Stimulated activated CD8-positive, alpha-beta memory T cell treated with anti-CD3 and anti-CD28 coated beads, Interleukin-4, amount 100 ng/mL, for 24 hours (primary cell): ENCODE results near the gene TIMM22.

Experiments used
- DNase-seq: peaks from one replicate; pipeline ENCODE4 v3.0.0-alpha.2; 2020; ENCODE audit warnings: low read depth

The TIMM22 gene

GRCh38 chr17:1002771-1003555 lies 6.0 kb downstream of the TIMM22 start:
- DNase-seq: no peak

DNA sequence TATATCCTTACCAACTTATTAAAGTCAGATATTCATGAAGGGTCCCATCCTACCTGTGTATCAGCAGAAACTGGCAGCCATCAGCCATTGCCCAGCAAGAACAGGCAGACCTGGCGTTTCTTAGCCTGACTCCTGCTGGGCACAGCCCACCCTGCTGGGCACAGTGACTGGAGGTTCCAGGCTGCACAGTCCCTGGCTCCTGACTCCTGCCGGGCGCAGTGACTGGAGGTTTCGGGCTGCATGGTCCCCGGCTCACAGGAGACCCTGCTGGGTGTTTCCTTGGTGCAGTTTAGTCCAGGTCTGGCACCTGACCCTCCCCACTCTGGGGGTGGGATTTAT lies 6.7 kb downstream of the TIMM22 start:
- no peak for DNase-seq

DNA sequence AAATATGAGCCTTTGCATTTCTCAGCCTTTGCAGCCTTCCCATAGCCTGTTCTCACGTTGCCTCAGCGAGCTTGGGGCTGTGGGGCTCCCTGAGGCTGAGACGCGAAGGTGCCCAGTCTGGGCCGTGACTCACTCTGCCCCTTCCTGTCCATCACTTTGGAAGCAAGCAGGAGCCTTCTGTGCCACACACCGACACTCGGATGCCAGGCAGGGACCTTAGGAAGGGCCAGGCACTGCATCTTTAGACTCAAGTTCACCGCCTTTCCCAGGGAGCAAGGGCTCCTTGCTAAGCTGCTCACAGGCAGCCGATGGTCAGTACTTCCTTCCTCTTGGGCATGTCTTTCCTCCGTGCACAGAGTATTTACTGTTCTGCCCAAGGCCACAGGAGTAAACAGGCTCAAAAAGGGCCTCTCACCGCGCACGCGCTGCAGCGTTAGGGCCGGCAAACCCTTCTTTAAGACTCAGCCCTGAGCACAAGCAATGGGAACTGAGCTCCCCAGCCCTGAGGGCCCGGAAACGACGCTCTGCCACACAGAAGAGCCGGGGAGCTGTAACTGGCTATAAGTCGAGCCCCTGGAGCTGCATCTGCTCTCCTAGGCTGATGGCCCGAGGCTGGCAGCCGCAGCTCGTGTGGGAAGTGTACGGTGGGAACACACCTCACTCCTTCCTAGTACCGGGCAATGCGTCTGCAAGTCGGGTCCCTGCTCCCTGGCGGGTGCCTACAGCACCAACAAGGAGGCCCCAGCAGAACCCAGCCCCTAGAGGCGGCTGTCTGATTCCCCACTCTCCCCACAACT lies 7.2 kb downstream of the TIMM22 start:
- no peak for DNase-seq

GRCh38 chr17:1004769-1005295 lies 7.9 kb downstream of the TIMM22 start:
- no peak for DNase-seq

- no peak for DNase-seq
These were observed 8.5 kb downstream of the TIMM22 start for GRCh38 chr17:1005361-1005946.

DNA sequence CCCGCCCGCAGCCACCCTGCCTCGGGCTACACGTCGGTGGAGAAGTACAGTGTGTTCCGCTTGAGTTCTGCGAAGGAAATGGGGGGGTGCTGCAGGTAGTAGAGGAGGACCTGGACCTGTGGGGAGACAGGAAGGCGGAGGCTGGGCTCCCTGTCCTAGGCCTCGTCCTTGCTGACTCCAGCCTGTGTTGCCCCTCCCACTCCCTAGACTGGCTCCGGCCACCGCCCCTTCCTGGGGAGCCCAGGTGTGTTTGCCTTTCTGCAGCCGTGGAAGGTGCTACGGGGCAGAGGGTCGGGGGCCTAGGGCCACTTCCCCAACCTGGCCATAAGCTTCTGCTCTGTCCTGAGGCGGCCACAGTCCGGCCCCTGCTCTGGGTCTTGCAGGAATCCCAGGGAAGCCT lies 9.1 kb downstream of the TIMM22 start:
- no peak for DNase-seq

GRCh38 chr17:1007310-1008007 lies 10.5 kb downstream of the TIMM22 start:
- no peak for DNase-seq

DNA sequence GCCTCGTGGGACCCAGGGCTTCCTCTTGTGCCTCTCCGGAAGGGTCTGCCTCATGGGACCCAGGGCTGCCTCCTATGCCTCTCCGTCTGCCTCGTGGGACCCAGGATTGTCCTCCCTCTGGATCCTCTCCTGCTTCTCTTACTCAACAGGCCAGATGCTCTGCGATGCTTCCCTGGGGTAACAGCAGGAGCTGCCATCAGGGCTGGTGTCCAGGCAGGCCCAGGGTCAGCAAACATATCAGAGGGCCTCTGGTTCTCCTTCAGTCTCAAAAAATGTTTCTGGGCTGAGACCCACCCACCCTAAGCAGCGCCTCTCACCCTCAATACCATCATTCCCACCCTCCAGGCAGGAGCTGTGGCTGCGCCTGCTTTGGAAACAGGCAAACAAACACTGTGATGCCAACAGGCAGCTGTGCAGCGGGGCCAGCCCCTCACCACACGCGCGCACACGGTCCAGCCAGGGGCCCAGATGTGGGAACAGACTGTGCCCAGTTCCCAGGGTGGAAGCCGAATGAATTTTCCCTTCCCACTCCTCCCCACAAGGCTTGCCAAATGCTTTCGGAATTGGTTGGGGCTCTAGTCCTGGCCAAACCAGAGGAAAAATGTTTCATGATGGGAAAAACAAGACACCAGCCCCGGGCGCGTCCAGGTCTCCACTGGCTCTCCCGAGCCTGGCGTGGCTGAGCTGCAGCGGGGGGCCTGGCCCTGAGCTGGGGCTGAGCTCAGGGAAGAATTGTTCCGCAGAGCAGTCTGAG lies 11.3 kb downstream of the TIMM22 start:
- DNase-seq: no peak

GRCh38 chr17:1009229-1010085 lies 12.5 kb downstream of the TIMM22 start:
- no peak for DNase-seq

GRCh38 chr17:1010086-1010450 lies 13.1 kb downstream of the TIMM22 start:
- DNase-seq: no peak

DNA sequence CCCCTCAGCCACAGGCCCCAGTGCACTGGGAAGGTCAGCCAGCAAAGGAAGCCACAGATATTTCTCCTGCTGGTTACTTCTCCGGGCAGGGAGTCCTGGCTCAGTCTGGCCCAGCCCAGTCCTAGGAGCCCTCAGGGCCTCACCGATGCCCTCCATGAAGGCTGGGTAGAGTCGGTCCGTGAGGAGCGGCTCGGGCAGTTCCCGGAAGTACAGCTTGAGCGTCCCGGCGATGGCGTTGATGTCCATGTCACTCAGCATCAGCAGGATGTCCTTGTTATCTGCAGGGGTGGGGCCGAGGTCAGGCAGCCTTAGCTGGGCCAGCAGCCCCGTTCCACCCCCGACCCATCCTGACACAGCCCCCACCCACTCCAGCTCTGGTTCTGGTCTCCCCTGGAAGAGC lies 13.7 kb downstream of the TIMM22 start:
- DNase-seq: no peak

GRCh38 chr17:1011138-1011537 lies 14.2 kb downstream of the TIMM22 start:
- DNase-seq: no peak

DNA sequence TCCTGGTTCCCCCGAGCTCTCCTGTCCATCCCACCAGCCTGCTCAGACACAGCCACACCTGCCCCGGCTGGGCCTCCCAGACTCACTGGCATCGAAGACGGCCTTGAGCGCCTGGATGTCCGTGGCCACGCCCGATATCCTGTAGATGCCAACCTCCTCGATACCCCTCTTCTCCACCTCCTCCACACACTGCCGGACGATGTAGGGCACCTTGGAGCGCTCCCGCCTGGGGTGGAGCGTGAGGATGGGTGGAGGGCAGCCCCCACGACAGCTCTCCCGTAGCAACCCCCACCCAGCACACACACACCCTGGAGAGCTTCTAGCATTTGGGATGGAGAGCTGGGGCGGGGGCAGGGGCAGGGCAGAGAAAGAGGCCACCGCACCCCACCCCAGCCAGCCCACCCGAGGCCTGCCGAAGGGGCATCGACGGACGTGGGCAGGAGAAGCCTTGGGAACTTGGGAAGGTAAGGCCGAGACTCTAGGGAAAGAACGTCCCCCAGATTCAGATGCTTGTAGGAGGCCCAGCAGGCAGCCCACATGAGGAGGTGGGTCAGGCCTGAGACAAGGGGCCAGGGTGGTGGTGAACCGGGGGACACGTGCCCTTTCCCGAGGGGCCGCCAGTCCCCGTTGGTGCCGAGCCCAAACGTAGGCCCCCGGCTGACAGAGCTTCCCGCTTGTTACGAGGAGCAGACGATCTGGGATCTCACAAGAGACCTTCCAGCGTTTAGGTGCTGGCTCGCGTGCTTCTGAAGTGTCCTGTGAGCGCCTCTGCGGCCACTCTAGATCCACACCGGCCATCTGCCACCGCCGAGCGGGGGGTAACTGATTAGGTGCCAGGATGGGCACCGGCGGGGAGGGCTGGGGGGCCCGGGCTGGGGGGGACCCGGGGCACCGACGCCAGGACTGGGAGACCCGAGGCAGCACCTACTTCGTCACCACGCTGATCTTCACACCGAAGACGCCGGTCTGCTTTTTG lies 15.1 kb downstream of the TIMM22 start:
- no peak for DNase-seq

GRCh38 chr17:1012823-1013728 lies 16.1 kb downstream of the TIMM22 start:
- no peak for DNase-seq

GRCh38 chr17:1013729-1014090 lies 16.8 kb downstream of the TIMM22 start:
- no peak for DNase-seq

- DNase-seq: no peak
These were observed 21.6 kb downstream of the TIMM22 start for GRCh38 chr17:1018547-1018946.

- no peak for DNase-seq
These were observed 22.5 kb downstream of the TIMM22 start for GRCh38 chr17:1019451-1019850.

DNA sequence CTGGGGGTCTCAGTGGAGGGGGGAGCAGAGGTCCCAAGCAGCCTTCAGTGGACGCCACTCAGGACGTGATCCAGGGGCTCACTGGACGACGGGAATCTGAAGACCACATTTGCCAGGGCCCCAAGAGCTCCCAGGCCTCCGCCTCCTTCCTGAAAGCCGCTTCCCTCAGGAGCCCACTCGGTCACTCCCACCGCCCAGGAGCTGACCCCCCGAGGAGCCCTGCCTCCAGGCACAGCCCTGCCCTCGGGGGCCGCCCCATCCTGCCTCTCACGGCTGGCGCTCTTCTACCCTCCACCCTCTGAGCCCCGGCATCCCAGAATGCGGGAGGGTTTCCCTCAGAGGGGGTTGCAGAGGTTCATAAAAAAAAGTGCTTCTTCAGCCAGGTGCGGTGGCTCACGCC lies 24.2 kb downstream of the TIMM22 start:
- no peak for DNase-seq
